SU-DHL-6 (cell line): ENCODE data around the gene CDK5RAP3.

Experiments
- H2AFZ ChIP-seq: fragments of 200-600 bp; sonication (generic); 2 replicates; pipeline ENCODE4 v1.6.1; 2014; ENCODE audit warnings: low read depth, mild to moderate bottlenecking, moderate library complexity, mixed read lengths, antibody characterized with exemption, low read length; ENCODE audit not compliant: severe bottlenecking
- H3F3A ChIP-seq: fragments of 200-600 bp; shearing (Covaris generic); 2 replicates; pipeline ENCODE4 v1.6.0; 2016; ENCODE audit warnings: antibody characterized with exemption, mild to moderate bottlenecking; ENCODE audit not compliant: insufficient read depth
- H3K27ac ChIP-seq: fragments of 200-600 bp; sonication (generic); 2 replicates; pipeline ENCODE4 v1.5.1; 2016; ENCODE audit warnings: low read depth, mild to moderate bottlenecking, low read length, moderate library complexity, mixed read lengths
- H3K27me3 ChIP-seq: fragments of 200-600 bp; sonication (generic), shearing (Covaris generic); 2 replicates; pipeline ENCODE4 v1.6.0; 2014; ENCODE audit warnings: mild to moderate bottlenecking, low read length
- H3K36me3 ChIP-seq: fragments of 200-600 bp; sonication (generic); 2 replicates; pipeline ENCODE4 v1.6.1; 2014; ENCODE audit warnings: mild to moderate bottlenecking, low read length, mixed read lengths
- H3K4me2 ChIP-seq: fragments of 300-600, 200-600 bp; shearing (Covaris generic), sonication (generic); 2 replicates; pipeline ENCODE4 v1.6.0; 2014; ENCODE audit warnings: low read length, low read depth, mild to moderate bottlenecking; ENCODE audit not compliant: poor library complexity, severe bottlenecking
- H3K4me3 ChIP-seq: fragments of 200-600 bp; sonication (generic); 2 replicates; pipeline ENCODE4 v1.5.1; 2014; ENCODE audit warnings: antibody characterized with exemption, low read length, mild to moderate bottlenecking, mixed read lengths; ENCODE audit not compliant: insufficient read depth, poor library complexity, severe bottlenecking
- H3K79me2 ChIP-seq: fragments of 200-600 bp; sonication (generic); 2 replicates; pipeline ENCODE4 v1.6.1; 2014; ENCODE audit warnings: mild to moderate bottlenecking, low read length, moderate library complexity; ENCODE audit not compliant: insufficient read depth
- H3K9ac ChIP-seq: fragments of 200-600 bp; sonication (generic); 2 replicates; pipeline ENCODE4 v1.7.0; 2014; ENCODE audit warnings: mild to moderate bottlenecking, low read length
- H3K9me2 ChIP-seq: fragments of 200-600 bp; sonication (generic); replicated peaks from 2 replicates; pipeline ENCODE4 v1.6.1; 2014; ENCODE audit warnings: low read length; ENCODE audit not compliant: insufficient read depth
- H3K9me3 ChIP-seq: fragments of 200-600 bp; sonication (generic); 2 replicates; pipeline ENCODE4 v1.6.1; 2014; ENCODE audit warnings: low read length, mixed read lengths; ENCODE audit not compliant: insufficient read depth
- H4K20me1 ChIP-seq: fragments of 200-600 bp; sonication (generic); 2 replicates; pipeline ENCODE4 v1.6.1; 2014; ENCODE audit warnings: low read depth, mild to moderate bottlenecking, antibody characterized with exemption, low read length, moderate library complexity, mixed read lengths
- EZH2phosphoT487 ChIP-seq: fragments of 200-600 bp; sonication (generic), shearing (Covaris generic); conservative IDR thresholded peaks from 2 replicates; pipeline ENCODE4 v1.6.1; 2018; ENCODE audit warnings: mild to moderate bottlenecking, antibody characterized with exemption, low read length, moderate library complexity, mixed read lengths
- TF ChIP-seq, protein P1 (sequence below): fragments of 200-600 bp; sonication (generic); IDR thresholded peaks from one replicate; pipeline ENCODE4 v1.5.1; 2017; ENCODE audit warnings: antibody characterized with exemption, mild to moderate bottlenecking, low read length, moderate library complexity; ENCODE audit not compliant: insufficient read depth, poor library complexity, severe bottlenecking

The CDK5RAP3 gene

DNA sequence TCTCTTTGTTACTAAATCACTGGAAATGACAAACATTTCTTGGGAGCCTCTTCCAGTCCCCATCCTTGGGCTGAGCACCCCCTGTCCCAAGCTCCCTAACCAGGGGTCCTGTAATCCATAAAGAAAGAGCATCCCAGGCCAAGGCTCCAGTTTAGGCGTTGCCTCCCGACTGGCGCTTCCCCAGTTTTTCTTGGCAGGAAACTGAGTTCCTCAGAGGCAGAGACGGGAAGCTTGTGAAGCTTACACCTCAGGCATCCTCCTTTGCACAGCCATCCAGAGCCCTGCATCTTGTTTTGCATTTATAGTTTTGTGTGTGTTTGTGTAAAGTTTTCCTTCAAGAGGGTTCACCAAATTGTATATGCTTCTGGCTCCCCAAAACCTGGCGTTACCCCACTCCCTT is 59.6 kb downstream of the CDK5RAP3 start:
- Histone ChIP-seq H3F3A (no peaks in the 10 kb centered on the region), H2AFZ (no peak overlapping the region), H3K79me2 (no peaks in the 10 kb centered on the region), H3K36me3 (no peaks in the 10 kb centered on the region), H3K27me3 (no peaks in the 10 kb centered on the region), H3K4me2 (no peak overlapping the region), H3K9ac (no peak overlapping the region), H4K20me1 (no peaks in the 10 kb centered on the region), H3K27ac (no peak overlapping the region), H3K9me3 (no peaks in the 10 kb centered on the region), H3K4me3 (no peak overlapping the region), H3K9me2 (no peaks in the 10 kb centered on the region)
- TF ChIP-seq, protein P1, sequence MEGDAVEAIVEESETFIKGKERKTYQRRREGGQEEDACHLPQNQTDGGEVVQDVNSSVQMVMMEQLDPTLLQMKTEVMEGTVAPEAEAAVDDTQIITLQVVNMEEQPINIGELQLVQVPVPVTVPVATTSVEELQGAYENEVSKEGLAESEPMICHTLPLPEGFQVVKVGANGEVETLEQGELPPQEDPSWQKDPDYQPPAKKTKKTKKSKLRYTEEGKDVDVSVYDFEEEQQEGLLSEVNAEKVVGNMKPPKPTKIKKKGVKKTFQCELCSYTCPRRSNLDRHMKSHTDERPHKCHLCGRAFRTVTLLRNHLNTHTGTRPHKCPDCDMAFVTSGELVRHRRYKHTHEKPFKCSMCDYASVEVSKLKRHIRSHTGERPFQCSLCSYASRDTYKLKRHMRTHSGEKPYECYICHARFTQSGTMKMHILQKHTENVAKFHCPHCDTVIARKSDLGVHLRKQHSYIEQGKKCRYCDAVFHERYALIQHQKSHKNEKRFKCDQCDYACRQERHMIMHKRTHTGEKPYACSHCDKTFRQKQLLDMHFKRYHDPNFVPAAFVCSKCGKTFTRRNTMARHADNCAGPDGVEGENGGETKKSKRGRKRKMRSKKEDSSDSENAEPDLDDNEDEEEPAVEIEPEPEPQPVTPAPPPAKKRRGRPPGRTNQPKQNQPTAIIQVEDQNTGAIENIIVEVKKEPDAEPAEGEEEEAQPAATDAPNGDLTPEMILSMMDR: no peak
- no peak for TF ChIP-seq EZH2phosphoT487
